Epithelial cell of proximal tubule (primary cell): Measurements from ENCODE around the gene COL5A1. TPM values are rescaled to one million over a fixed set of nuclear protein-coding genes. Genes with fewer than 3 reads are reported as not detected.

Experiments used
- DNase-seq: peaks from one replicate; pipeline ENCODE4 v3.0.0-alpha.2; 2011; ENCODE audit warnings: low read depth
- H3K4me3 ChIP-seq: 2 replicates; pipeline ENCODE4 v1.5.1; 2011; ENCODE audit warnings: low read depth, mild to moderate bottlenecking, low read length
- CTCF ChIP-seq: conservative IDR thresholded peaks from 2 replicates; pipeline ENCODE4 v1.5.1; 2012; ENCODE audit warnings: low read depth, mild to moderate bottlenecking, low read length
- total RNA-seq: library from RNA; depleted of rRNA; stranded (reverse); fragments of >200 nt; gene quantifications from 2 replicates; pipeline ENCODE4 v1.2.3, GENCODE V29; 2015

Gene COL5A1
- total RNA-seq, 1 donor from 2014 or later, result 16.0 TPM

GRCh38 chr9:134770972-134771971 is 129.7 kb downstream of the COL5A1 start:
- TF ChIP-seq CTCF, result no peak
- H3K4me3 ChIP-seq, result no peak overlapping the region
- no peak for DNase-seq

- H3K4me3 ChIP-seq, result no peak overlapping the region
- TF ChIP-seq CTCF, result no peak
- no peak for DNase-seq
Measured at GRCh38 chr9:134772331-134772730, 130.7 kb downstream of the COL5A1 start.

GRCh38 chr9:134773842-134774241 is 132.2 kb downstream of the COL5A1 start:
- DNase-seq, result no peak
- no peak for TF ChIP-seq CTCF
- H3K4me3 ChIP-seq, result no peak overlapping the region

- H3K4me3 ChIP-seq, result no peak overlapping the region
- DNase-seq, result no peak
- no peak for TF ChIP-seq CTCF
Measured at GRCh38 chr9:134774410-134774809, 132.8 kb downstream of the COL5A1 start.

GRCh38 chr9:134775081-134775951 is 133.7 kb downstream of the COL5A1 start:
- no peak for TF ChIP-seq CTCF
- no peak for DNase-seq
- H3K4me3 ChIP-seq, result no peak overlapping the region

- DNase-seq, result no peak
- no peak overlapping the region for H3K4me3 ChIP-seq
- TF ChIP-seq CTCF, result no peak
Measured at GRCh38 chr9:134776080-134776796, 134.6 kb downstream of the COL5A1 start.
